Uterus (tissue), 4 donors: ENCODE measurements around the gene DIAPH3. TPM values are rescaled to one million over a fixed set of nuclear protein-coding genes. Genes with fewer than 3 reads are reported as not detected.
"Not testable (repeated sequence)": the region's sequence is repeated elsewhere in the genome, so short reads cannot be mapped to it uniquely, and the experiment has no call there.

Experiments
- DNase-seq, 2 donors: peaks; one replicate each; pipeline ENCODE4 v3.0.0-alpha.2; 2019 to 2020
- H3K27ac ChIP-seq, 2 donors: fragments of 200-600 bp; sonication (generic); 1 replicate in 1 of 2; 2 replicates in 1 of 2; pipeline ENCODE4 v1.5.1; 2016 to 2018
- H3K27me3 ChIP-seq, 2 donors: fragments of 200-600 bp; sonication (generic); one replicate each; pipeline ENCODE4 v1.5.1; 2018 to 2019; ENCODE audit warnings: control low read depth in 1 of 2
- H3K36me3 ChIP-seq, 2 donors: fragments of 200-600 bp; sonication (generic); one replicate each; pipeline ENCODE4 v1.5.1; 2019; ENCODE audit warnings: control low read depth in 1 of 2
- H3K4me1 ChIP-seq, 2 donors: fragments of 200-600 bp; sonication (generic); one replicate each; pipeline ENCODE4 v1.5.1; 2018 to 2019; ENCODE audit warnings: control low read depth in 1 of 2
- H3K4me3 ChIP-seq, 2 donors: fragments of 200-600 bp; sonication (generic); 1 replicate in 1 of 2; 2 replicates in 1 of 2; pipeline ENCODE4 v1.5.1; 2018 to 2019; ENCODE audit warnings: mild to moderate bottlenecking in 1 of 2
- H3K9me3 ChIP-seq, 2 donors: fragments of 200-600 bp; sonication (generic); one replicate each; pipeline ENCODE4 v1.5.1; 2019; ENCODE audit warnings: control low read depth in 1 of 2
- POLR2A ChIP-seq, 2 donors: fragments of 450-650 bp; IDR thresholded peaks; one replicate each; pipeline ENCODE4 v1.6.1; 2016; ENCODE audit warnings: antibody characterized with exemption in 2 of 2, mild to moderate bottlenecking in 1 of 2, moderate library complexity in 1 of 2
- intact Hi-C: fragments of 100-400 bp; cut with DNase I; formaldehyde crosslinking; loops from one replicate; pipeline ENCODE4 v1.15.1; 2023; ENCODE audit warnings: low total_unique reads
- total RNA-seq, 4 donors: library from RNA; depleted of rRNA in 3 of 4; stranded (reverse); fragments of >200 nt in 3 of 4; gene quantifications; one replicate each; pipeline versions ENCODE4 v1.1.0 to v1.2.4, GENCODE V29; 2014 to 2023
- TF ChIP-seq, protein P1 (sequence below), 4 experiments: fragments of 200-600 bp in 2 of 4; fragments of 450-650 bp in 2 of 4; sonication (generic) in 2 of 4; IDR thresholded peaks; one replicate each; pipeline ENCODE4 v1.5.1; 2016 to 2019; ENCODE audit warnings: antibody characterized with exemption in 4 of 4, mild to moderate bottlenecking in 2 of 4, moderate library complexity in 1 of 4
- donor health status: DM: yes; HTN: yes; CAD: no.

The DIAPH3 gene, protein sequence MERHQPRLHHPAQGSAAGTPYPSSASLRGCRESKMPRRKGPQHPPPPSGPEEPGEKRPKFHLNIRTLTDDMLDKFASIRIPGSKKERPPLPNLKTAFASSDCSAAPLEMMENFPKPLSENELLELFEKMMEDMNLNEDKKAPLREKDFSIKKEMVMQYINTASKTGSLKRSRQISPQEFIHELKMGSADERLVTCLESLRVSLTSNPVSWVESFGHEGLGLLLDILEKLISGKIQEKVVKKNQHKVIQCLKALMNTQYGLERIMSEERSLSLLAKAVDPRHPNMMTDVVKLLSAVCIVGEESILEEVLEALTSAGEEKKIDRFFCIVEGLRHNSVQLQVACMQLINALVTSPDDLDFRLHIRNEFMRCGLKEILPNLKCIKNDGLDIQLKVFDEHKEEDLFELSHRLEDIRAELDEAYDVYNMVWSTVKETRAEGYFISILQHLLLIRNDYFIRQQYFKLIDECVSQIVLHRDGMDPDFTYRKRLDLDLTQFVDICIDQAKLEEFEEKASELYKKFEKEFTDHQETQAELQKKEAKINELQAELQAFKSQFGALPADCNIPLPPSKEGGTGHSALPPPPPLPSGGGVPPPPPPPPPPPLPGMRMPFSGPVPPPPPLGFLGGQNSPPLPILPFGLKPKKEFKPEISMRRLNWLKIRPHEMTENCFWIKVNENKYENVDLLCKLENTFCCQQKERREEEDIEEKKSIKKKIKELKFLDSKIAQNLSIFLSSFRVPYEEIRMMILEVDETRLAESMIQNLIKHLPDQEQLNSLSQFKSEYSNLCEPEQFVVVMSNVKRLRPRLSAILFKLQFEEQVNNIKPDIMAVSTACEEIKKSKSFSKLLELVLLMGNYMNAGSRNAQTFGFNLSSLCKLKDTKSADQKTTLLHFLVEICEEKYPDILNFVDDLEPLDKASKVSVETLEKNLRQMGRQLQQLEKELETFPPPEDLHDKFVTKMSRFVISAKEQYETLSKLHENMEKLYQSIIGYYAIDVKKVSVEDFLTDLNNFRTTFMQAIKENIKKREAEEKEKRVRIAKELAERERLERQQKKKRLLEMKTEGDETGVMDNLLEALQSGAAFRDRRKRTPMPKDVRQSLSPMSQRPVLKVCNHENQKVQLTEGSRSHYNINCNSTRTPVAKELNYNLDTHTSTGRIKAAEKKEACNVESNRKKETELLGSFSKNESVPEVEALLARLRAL
- 10 to 100 TPM in 1 of 4 donors, not detected in 3; 11.4 TPM for total RNA-seq

DNA sequence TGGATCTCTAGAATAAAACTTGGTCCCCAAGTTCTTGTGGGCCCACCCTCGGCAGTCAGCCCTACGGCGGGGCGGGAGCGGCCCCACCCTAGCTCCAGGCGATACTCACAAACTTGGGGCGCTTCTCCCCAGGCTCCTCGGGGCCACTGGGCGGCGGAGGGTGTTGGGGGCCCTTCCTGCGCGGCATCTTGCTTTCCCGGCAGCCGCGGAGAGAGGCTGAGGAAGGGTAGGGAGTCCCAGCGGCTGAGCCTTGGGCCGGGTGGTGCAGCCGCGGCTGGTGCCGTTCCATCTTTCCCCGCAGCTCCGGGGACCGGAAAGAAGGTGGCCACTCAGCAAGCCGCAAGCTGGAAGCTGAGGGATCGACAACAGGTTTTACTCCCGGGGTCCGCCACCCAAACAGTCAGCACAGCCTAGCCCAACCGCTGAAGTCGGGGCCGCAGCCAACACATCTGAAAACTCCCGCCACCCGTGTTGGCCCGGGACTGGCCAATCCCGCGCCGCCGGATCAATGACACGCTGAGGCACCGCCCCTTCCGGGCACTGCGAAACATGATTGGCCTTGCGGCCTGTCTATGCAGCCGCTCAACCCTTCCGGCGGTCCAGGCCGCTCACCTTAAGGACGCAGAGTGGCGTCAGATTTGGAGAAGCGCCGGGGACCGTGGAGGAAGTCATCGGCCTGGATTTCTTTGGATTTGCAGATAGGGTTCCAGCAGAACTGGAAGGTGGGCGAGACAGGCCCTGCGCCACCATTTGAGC lies at the start of gene DIAPH3:
Gene DIAPH3 (minus strand): TSS at position 451 of the 756 bp plus-strand sequence. CDS start 162 bp downstream, at position 289.
- peak; percentile 94 for DNase-seq
- Histone ChIP-seq H3K27ac (peak within 1 kb of the TSS; percentile 85 to 90), H3K4me3 (peak within 1 kb of the TSS; percentile 58 to 65), H3K27me3 (no peaks in the 10 kb centered on the region), H3K9me3 (no peaks in the 10 kb centered on the region), H3K36me3 (no peaks in the 10 kb centered on the region), H3K4me1 (no peaks in the 10 kb centered on the region)
- TF ChIP-seq, protein P1, sequence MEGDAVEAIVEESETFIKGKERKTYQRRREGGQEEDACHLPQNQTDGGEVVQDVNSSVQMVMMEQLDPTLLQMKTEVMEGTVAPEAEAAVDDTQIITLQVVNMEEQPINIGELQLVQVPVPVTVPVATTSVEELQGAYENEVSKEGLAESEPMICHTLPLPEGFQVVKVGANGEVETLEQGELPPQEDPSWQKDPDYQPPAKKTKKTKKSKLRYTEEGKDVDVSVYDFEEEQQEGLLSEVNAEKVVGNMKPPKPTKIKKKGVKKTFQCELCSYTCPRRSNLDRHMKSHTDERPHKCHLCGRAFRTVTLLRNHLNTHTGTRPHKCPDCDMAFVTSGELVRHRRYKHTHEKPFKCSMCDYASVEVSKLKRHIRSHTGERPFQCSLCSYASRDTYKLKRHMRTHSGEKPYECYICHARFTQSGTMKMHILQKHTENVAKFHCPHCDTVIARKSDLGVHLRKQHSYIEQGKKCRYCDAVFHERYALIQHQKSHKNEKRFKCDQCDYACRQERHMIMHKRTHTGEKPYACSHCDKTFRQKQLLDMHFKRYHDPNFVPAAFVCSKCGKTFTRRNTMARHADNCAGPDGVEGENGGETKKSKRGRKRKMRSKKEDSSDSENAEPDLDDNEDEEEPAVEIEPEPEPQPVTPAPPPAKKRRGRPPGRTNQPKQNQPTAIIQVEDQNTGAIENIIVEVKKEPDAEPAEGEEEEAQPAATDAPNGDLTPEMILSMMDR (IDR thresholded peaks at IDR 0.05): peak in 1 of 4 experiments; percentile 8
- TF ChIP-seq POLR2A (IDR thresholded peaks at IDR 0.05): peak; percentile 64 to 71
- intact Hi-C loops: no loop called here

DNA sequence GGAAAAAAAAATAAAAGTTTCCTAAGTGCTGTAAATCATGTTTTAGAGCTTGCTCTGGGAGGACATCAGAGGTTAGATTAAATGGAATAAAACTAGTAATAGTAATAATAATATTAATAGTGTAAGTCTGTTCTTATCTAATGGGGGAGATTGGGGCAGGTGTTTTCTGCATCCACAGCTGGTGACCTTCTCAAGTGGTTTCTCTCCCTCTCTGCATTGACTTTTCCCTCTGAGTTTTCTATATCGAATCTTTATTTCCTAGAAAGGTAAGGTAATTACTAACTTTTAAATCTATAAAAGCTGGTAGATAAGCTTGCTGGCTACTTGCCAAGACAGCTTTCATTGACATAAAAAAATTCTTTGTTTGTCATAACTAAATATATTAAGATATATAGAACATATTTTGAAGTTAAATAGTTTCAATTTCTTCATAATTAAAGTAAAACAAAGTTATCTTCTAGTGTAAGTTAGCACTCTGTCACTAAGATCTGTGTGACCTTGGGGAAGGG lies 49.6 kb upstream of the DIAPH3 start:
- Histone ChIP-seq H3K36me3 (no peaks in the 10 kb centered on the region), H3K27ac (no peak overlapping the region), H3K27me3 (no peaks in the 10 kb centered on the region), H3K4me3 (no peak overlapping the region), H3K9me3 (no peaks in the 10 kb centered on the region), H3K4me1 (no peaks in the 10 kb centered on the region)
- intact Hi-C loops: no loop called here
- no peak for DNase-seq
- no peak for TF ChIP-seq POLR2A (IDR thresholded peaks at IDR 0.05)
- TF ChIP-seq, protein P1 (IDR thresholded peaks at IDR 0.05): no peak

DNA sequence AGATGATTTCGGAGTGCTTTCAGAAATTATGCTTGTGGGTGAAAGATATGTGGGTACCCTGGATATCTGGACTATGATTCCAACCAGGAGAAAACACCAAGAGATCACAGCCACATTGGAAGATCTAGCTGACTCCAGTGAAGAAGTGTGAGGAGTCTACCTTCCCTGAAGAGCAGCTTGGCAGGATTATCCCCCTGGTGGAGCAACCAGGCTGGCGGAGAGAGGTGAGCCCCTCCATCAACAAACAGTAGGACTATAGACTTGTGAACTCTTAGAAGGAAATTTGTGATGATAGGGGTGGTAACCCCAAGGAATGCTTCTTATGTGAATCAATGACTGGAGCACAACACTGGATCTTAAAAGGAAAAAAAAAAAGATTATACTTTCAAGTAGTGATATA lies 47.8 kb upstream of the DIAPH3 start:
- TF ChIP-seq POLR2A (IDR thresholded peaks at IDR 0.05): no peak
- TF ChIP-seq, protein P1 (IDR thresholded peaks at IDR 0.05): no peak
- no peaks in the 10 kb centered on the region for H3K4me1 ChIP-seq
- intact Hi-C loops: no loop called here

DNA sequence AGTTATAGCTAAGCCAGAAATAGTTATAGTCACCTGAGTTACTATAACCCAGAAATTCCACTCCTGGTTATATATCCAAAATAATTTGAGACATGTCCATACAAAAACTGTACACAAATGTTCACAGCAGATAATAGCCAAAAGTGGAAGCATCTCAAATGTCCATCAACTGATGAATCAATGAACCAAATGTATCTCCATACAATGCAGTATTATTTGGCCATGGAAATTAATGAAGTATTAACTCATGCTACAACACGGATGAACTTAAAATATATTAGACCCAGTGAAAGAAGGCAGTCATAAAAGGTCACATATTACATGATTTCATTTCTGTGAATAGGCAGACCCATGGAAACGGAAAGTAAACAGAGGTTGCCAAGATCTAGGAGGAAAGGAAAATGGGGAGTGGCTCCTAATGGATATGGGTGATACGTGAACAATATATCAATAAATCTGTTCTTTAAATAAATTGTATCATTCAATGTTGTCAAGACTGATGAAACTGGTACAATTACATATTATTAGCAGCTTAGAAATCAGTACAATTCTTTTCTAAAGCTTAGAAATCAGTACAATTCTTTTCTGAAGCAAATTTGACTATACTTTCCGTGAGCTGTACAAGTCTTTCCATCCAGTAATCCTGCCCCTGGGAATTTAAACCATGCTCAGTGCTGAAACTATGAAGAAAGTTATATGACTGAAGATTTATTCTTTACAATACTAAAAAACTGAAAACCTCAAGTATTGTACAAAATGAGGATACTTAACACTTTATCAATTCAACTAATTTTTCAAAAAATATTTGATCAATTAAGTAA lies 47.0 kb upstream of the DIAPH3 start:
- Histone ChIP-seq H3K27ac (no peak overlapping the region), H3K4me1 (no peaks in the 10 kb centered on the region)

More for the DNA sequence above, 47.8 kb upstream of the DIAPH3 start:
- Histone ChIP-seq H3K36me3 (no peaks in the 10 kb centered on the region), H3K9me3 (no peaks in the 10 kb centered on the region), H3K4me3 (no peak overlapping the region), H3K27ac (no peak overlapping the region), H3K27me3 (no peaks in the 10 kb centered on the region)
- no peak for DNase-seq

DNA sequence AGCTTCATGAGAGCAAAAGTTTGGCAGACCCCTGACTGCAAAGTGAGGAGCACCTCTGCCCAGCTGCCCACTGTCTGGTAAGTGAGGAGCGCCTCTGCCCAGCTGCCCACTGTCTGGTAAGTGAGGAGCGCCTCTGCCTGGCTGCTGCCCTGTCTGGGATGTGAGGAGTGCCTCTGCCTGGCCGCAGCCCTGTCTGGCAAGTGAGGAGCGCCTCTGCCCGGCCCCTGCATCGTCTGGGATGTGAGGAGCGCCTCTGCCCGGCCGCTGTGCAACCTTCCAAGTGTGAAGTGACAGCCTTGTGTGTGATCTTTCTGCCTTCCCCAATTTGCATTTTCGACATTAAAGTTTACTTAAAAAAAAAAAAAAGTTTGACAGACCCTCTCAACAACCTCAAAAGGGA lies 41.8 kb upstream of the DIAPH3 start:
- H3K4me3 ChIP-seq, H3K27ac ChIP-seq: not testable (repeated sequence)

More for the DNA sequence above, 47.0 kb upstream of the DIAPH3 start:
- intact Hi-C loops: no loop called here
- H3K9me3 ChIP-seq: no peaks in the 10 kb centered on the region
- TF ChIP-seq, protein P1 (IDR thresholded peaks at IDR 0.05): no peak
- no peak for TF ChIP-seq POLR2A (IDR thresholded peaks at IDR 0.05)
- DNase-seq: no peak
- H3K4me3 ChIP-seq: no peak overlapping the region
- no peaks in the 10 kb centered on the region for H3K36me3 ChIP-seq
- H3K27me3 ChIP-seq: no peaks in the 10 kb centered on the region

More for the DNA sequence above, 41.8 kb upstream of the DIAPH3 start:
- H3K4me1 ChIP-seq, intact Hi-C loops, H3K27me3 ChIP-seq, DNase-seq, H3K36me3 ChIP-seq, H3K9me3 ChIP-seq: not testable (repeated sequence)
